ENCODE results near the gene HBM.

- TF ChIP-seq POLR2AphosphoS5 (IDR thresholded peaks at IDR 0.05), result no peak
- TF ChIP-seq, protein P1, sequence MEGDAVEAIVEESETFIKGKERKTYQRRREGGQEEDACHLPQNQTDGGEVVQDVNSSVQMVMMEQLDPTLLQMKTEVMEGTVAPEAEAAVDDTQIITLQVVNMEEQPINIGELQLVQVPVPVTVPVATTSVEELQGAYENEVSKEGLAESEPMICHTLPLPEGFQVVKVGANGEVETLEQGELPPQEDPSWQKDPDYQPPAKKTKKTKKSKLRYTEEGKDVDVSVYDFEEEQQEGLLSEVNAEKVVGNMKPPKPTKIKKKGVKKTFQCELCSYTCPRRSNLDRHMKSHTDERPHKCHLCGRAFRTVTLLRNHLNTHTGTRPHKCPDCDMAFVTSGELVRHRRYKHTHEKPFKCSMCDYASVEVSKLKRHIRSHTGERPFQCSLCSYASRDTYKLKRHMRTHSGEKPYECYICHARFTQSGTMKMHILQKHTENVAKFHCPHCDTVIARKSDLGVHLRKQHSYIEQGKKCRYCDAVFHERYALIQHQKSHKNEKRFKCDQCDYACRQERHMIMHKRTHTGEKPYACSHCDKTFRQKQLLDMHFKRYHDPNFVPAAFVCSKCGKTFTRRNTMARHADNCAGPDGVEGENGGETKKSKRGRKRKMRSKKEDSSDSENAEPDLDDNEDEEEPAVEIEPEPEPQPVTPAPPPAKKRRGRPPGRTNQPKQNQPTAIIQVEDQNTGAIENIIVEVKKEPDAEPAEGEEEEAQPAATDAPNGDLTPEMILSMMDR (IDR thresholded peaks at IDR 0.05), result no peak
- TF ChIP-seq EP300 (IDR thresholded peaks at IDR 0.05), result no peak
- TF ChIP-seq POLR2A (IDR thresholded peaks at IDR 0.05), result no peak
Observed at GRCh38 chr16:188674-189073, 22.9 kb downstream of the HBM start.

All from gastroesophageal sphincter (tissue), 3 donors.